ENCODE measurements around the gene WDR81. TPM values are rescaled to one million over a fixed set of nuclear protein-coding genes. Genes with fewer than 3 reads are reported as not detected.
"Not testable (repeated sequence)": the region's sequence is repeated elsewhere in the genome, so short reads cannot be mapped to it uniquely, and the experiment has no call there.

WDR81 gene
- total RNA-seq, 2 experiments from 2014 or later, result 6.3 to 7.3 TPM

- no peak overlapping the region for H3K27ac Mint-ChIP-seq
- DNase-seq, result peak; percentile 38
- POLR2A ChIA-PET, result no interaction called here
- H3K4me3 Mint-ChIP-seq, result peak overlapping the region; percentile 38
- intact Hi-C loops (cut with micrococcal nuclease), result loop anchor here (10.0 kb wide), 1 partner anchor 550 kb away; no protein-coding TSS in a partner anchor
- CTCF ChIA-PET, result interaction anchor here (2.4 kb wide), 1 partner anchor 45 kb away, joined by 13 read pairs; no protein-coding TSS in a partner anchor
- peaks cover 1% of the 10 kb centered on the region for H3K36me3 Mint-ChIP-seq
- H3K4me1 Mint-ChIP-seq (ENCODE audit: low read depth), result peaks cover 28% of the 10 kb centered on the region
- H3K27me3 Mint-ChIP-seq, result no peaks in the 10 kb centered on the region
- no peaks in the 10 kb centered on the region for H3K9me3 Mint-ChIP-seq
Measured at GRCh38 chr17:1714427-1714979, 10.0 kb upstream of the WDR81 start.

- intact Hi-C loops (cut with micrococcal nuclease), result loop anchor here (5.0 to 10.0 kb wide), 3 partner anchors 153 to 550 kb away; partner anchors contain the start of genes OVCA2 and PITPNA
- H3K27ac Mint-ChIP-seq, result no peak overlapping the region
Measured at GRCh38 chr17:1714980-1715802, 9.3 kb upstream of the WDR81 start.

GRCh38 chr17:1715803-1716075, 8.8 kb upstream of the WDR81 start:
- intact Hi-C loops (cut with micrococcal nuclease), result loop anchor here (1.0 to 10.0 kb wide), 6 partner anchors 31 to 549 kb away; partner anchors contain the start of genes OVCA2, PITPNA, PRPF8 and RILP
- H3K36me3 Mint-ChIP-seq, result peaks cover 1% of the 10 kb centered on the region
- H3K9me3 Mint-ChIP-seq, result no peaks in the 10 kb centered on the region
- no peaks in the 10 kb centered on the region for H3K27me3 Mint-ChIP-seq
- ChIA-PET POLR2A (interaction anchor here (0.7 to 2.2 kb wide), 3 partner anchors 32 to 309 kb away, joined by 3 to 13 read pairs (median 8); partner anchors contain the start of genes RPA1, RTN4RL1 and SMYD4), CTCF (interaction anchor here (0.7 to 2.9 kb wide), 5 partner anchors 21 to 114 kb away, joined by 3 to 22 read pairs (median 6); partner anchors contain the start of genes PRPF8, RILP, RPA1 and SMYD4)
- peak overlapping the region; percentile 94 for H3K4me3 Mint-ChIP-seq
- DNase-seq, result no peak
- H3K4me1 Mint-ChIP-seq (ENCODE audit: low read depth), result peaks cover 23% of the 10 kb centered on the region
- peak overlapping the region; percentile 56 for H3K27ac Mint-ChIP-seq

More at GRCh38 chr17:1714980-1715802, 9.3 kb upstream of the WDR81 start:
- DNase-seq, result peak; percentile 66
- H3K4me3 Mint-ChIP-seq, result peak overlapping the region; percentile 60
- H3K9me3 Mint-ChIP-seq, result no peaks in the 10 kb centered on the region
- H3K27me3 Mint-ChIP-seq, result no peaks in the 10 kb centered on the region
- peaks cover 28% of the 10 kb centered on the region for H3K4me1 Mint-ChIP-seq (ENCODE audit: low read depth)
- H3K36me3 Mint-ChIP-seq, result peaks cover 1% of the 10 kb centered on the region
- POLR2A ChIA-PET, result interaction anchor here (0.7 to 2.2 kb wide), 3 partner anchors 31 to 310 kb away, joined by 3 to 13 read pairs (median 8); partner anchors contain the start of genes RPA1, RTN4RL1 and SMYD4
- CTCF ChIA-PET, result interaction anchor here (1.6 to 2.9 kb wide), 3 partner anchors 31 to 67 kb away, joined by 6 to 22 read pairs (median 13); partner anchors contain the start of genes PRPF8 and RILP

GRCh38 chr17:1716076-1716911, 8.2 kb upstream of the WDR81 start:
- intact Hi-C loops (cut with micrococcal nuclease), result loop anchor here (1.0 to 10.0 kb wide), 6 partner anchors 32 to 549 kb away; partner anchors contain the start of genes OVCA2, PITPNA, PRPF8 and RILP
- CTCF ChIA-PET, result interaction anchor here (0.7 to 2.9 kb wide), 12 partner anchors 9 to 338 kb away, joined by 3 to 22 read pairs (median 4); partner anchors contain the start of genes HIC1, PRPF8, RILP and RPA1
- H3K36me3 Mint-ChIP-seq, result peaks cover 1% of the 10 kb centered on the region
- H3K27ac Mint-ChIP-seq, result peak overlapping the region; percentile 99
- H3K4me3 Mint-ChIP-seq, result peak overlapping the region; percentile 94
- H3K4me1 Mint-ChIP-seq (ENCODE audit: low read depth), result peaks cover 18% of the 10 kb centered on the region
- POLR2A ChIA-PET, result interaction anchor here (0.6 to 2.2 kb wide), 17 partner anchors 11 to 620 kb away, joined by 3 to 13 read pairs (median 4); partner anchors contain the start of genes HIC1, RILP, RPA1 and RTN4RL1
- H3K9me3 Mint-ChIP-seq, result no peaks in the 10 kb centered on the region
- H3K27me3 Mint-ChIP-seq, result no peaks in the 10 kb centered on the region
- peak; percentile 100 for DNase-seq

- Mint-ChIP-seq H3K4me1 (ENCODE audit: low read depth) (peaks cover 16% of the 10 kb centered on the region), H3K4me3 (peak overlapping the region; percentile 94), H3K36me3 (peaks cover under 1% of the 10 kb centered on the region), H3K27me3 (no peaks in the 10 kb centered on the region), H3K27ac (peak overlapping the region; percentile 99), H3K9me3 (no peaks in the 10 kb centered on the region)
- CTCF ChIA-PET, result interaction anchor here (0.7 to 2.9 kb wide), 14 partner anchors 8 to 338 kb away, joined by 3 to 22 read pairs (median 4); partner anchors contain the start of genes DPH1, HIC1, PRPF8 and RILP
- peak; percentile 93 for DNase-seq
- intact Hi-C loops (cut with micrococcal nuclease), result loop anchor here (1.0 to 10.0 kb wide), 7 partner anchors 33 to 548 kb away; partner anchors contain the start of genes OVCA2, PITPNA, PRPF8 and RILP
- POLR2A ChIA-PET, result interaction anchor here (0.6 to 2.2 kb wide), 17 partner anchors 10 to 619 kb away, joined by 3 to 13 read pairs (median 4); partner anchors contain the start of genes HIC1, RILP, RPA1 and SMYD4
Measured at GRCh38 chr17:1716912-1717695, 7.4 kb upstream of the WDR81 start.

GRCh38 chr17:1718362-1719165, 5.9 kb upstream of the WDR81 start:
- Mint-ChIP-seq H3K4me3 (peak overlapping the region; percentile 94), H3K9me3 (no peaks in the 10 kb centered on the region), H3K27me3 (no peaks in the 10 kb centered on the region), H3K27ac (peak overlapping the region; percentile 72), H3K4me1 (ENCODE audit: low read depth) (peaks cover 23% of the 10 kb centered on the region), H3K36me3 (no peaks in the 10 kb centered on the region)
- ChIA-PET POLR2A (no interaction called here), CTCF (interaction anchor here (3.8 kb wide), 1 partner anchor 147 kb away, joined by 25 read pairs; no protein-coding TSS in a partner anchor)
- DNase-seq, result no peak
- intact Hi-C loops (cut with micrococcal nuclease), result loop anchor here (5.0 to 10.0 kb wide), 3 partner anchors 156 to 546 kb away; partner anchors contain the start of genes OVCA2 and PITPNA

GRCh38 chr17:1720856-1721386, 3.6 kb upstream of the WDR81 start:
- Mint-ChIP-seq H3K27me3 (no peaks in the 10 kb centered on the region), H3K4me3 (no peak overlapping the region), H3K9me3 (no peaks in the 10 kb centered on the region), H3K36me3 (no peaks in the 10 kb centered on the region), H3K27ac (no peak overlapping the region), H3K4me1 (ENCODE audit: low read depth) (peaks cover 26% of the 10 kb centered on the region)
- intact Hi-C loops (cut with micrococcal nuclease), result loop anchor here (2.0 kb wide), 1 partner anchor 144 kb away; no protein-coding TSS in a partner anchor
- CTCF ChIA-PET, result interaction anchor here (0.6 to 3.8 kb wide), 51 partner anchors 8 to 563 kb away, joined by 3 to 25 read pairs (median 4); partner anchors contain the start of genes PITPNA, RILP, RTN4RL1 and SERPINF1
- DNase-seq, result peak; percentile 81
- POLR2A ChIA-PET, result interaction anchor here (1.4 kb wide), 1 partner anchor 109 kb away, joined by 4 read pairs; the partner anchor contains the start of genes RPA1 and SMYD4

GRCh38 chr17:1722022-1722421, 2.5 kb upstream of the WDR81 start:
- peaks cover 26% of the 10 kb centered on the region for H3K4me1 Mint-ChIP-seq (ENCODE audit: low read depth)
- H3K36me3 Mint-ChIP-seq; intact Hi-C loops (cut with micrococcal nuclease); H3K27ac Mint-ChIP-seq; H3K27me3 Mint-ChIP-seq; H3K4me3 Mint-ChIP-seq; H3K9me3 Mint-ChIP-seq; DNase-seq: not testable (repeated sequence)
- ChIA-PET POLR2A (interaction anchor here (0.6 kb wide), 1 partner anchor 303 kb away, joined by 3 read pairs; the partner anchor contains the start of gene RTN4RL1), CTCF (interaction anchor here (0.9 to 3.8 kb wide), 24 partner anchors 10 to 599 kb away, joined by 3 to 25 read pairs (median 5); partner anchors contain the start of genes RILP and RTN4RL1)

GRCh38 chr17:1724869-1725641, 551 bp downstream of the WDR81 start:
- POLR2A ChIA-PET, result no interaction called here
- Mint-ChIP-seq H3K36me3 (no peaks in the 10 kb centered on the region), H3K9me3 (no peaks in the 10 kb centered on the region), H3K4me3 (peak overlapping the region; percentile 65), H3K27ac (no peak overlapping the region), H3K4me1 (ENCODE audit: low read depth) (peaks cover 24% of the 10 kb centered on the region), H3K27me3 (no peaks in the 10 kb centered on the region)
- DNase-seq, result no peak
- intact Hi-C loops (cut with micrococcal nuclease), result no loop called here
- CTCF ChIA-PET, result interaction anchor here (0.8 to 1.8 kb wide), 4 partner anchors 8 to 264 kb away, joined by 3 to 4 read pairs (median 3); no protein-coding TSS in a partner anchor

Data from activated CD4-positive, alpha-beta memory T cell treated with anti-CD3 and anti-CD28 coated beads for 36 hours (primary cell).